KMS-11 (cell line): Measurements from ENCODE around the gene VSTM4.

Source experiments
- H2AFZ ChIP-seq: fragments of 200-600 bp; sonication (generic); 2 replicates; pipeline ENCODE4 v1.6.1; 2016; ENCODE audit warnings: antibody characterized with exemption, mixed run types, low read depth
- H3K27ac ChIP-seq: fragments of 200-600 bp; sonication (generic); 2 replicates; pipeline ENCODE4 v1.6.1; 2016; ENCODE audit warnings: mild to moderate bottlenecking, mixed run types
- H3K27me3 ChIP-seq: fragments of 200-600 bp; sonication (generic); 2 replicates; pipeline ENCODE4 v1.6.1; 2017; ENCODE audit warnings: mild to moderate bottlenecking, low read depth, mixed run types, moderate library complexity; ENCODE audit not compliant: insufficient read depth
- H3K36me3 ChIP-seq: fragments of 200-600 bp; sonication (generic); 2 replicates; pipeline ENCODE4 v1.6.1; 2017; ENCODE audit warnings: mild to moderate bottlenecking, mixed run types; ENCODE audit not compliant: insufficient read depth
- H3K4me1 ChIP-seq: fragments of 200-600 bp; sonication (generic); 2 replicates; pipeline ENCODE4 v1.6.1; 2016; ENCODE audit warnings: mild to moderate bottlenecking, low read depth, mixed run types; ENCODE audit not compliant: poor library complexity, severe bottlenecking
- H3K4me2 ChIP-seq: fragments of 200-600 bp; sonication (generic); 2 replicates; pipeline ENCODE4 v1.7.0; 2016; ENCODE audit warnings: mild to moderate bottlenecking, mixed run types
- H3K4me3 ChIP-seq: fragments of 200-600 bp; sonication (generic); IDR thresholded peaks from 2 replicates; pipeline ENCODE4 v1.6.1; 2017; ENCODE audit warnings: low read depth, low read length, mixed read lengths; ENCODE audit not compliant: insufficient read depth
- H3K79me2 ChIP-seq: fragments of 200-600 bp; sonication (generic); 2 replicates; pipeline ENCODE4 v1.6.1; 2016; ENCODE audit warnings: low read depth, mixed run types; ENCODE audit not compliant: insufficient read depth
- H3K9ac ChIP-seq: fragments of 200-600 bp; sonication (generic); 2 replicates; pipeline ENCODE4 v1.6.1; 2016; ENCODE audit warnings: mild to moderate bottlenecking, mixed run types
- H4K20me1 ChIP-seq: fragments of 200-600 bp; sonication (generic); 2 replicates; pipeline ENCODE4 v1.6.1; 2016; ENCODE audit warnings: mild to moderate bottlenecking, mixed run types; ENCODE audit not compliant: insufficient read depth
- TF ChIP-seq, protein P1 (sequence below): fragments of 200-600 bp; sonication (generic); conservative IDR thresholded peaks from 2 replicates; pipeline ENCODE4 v1.6.1; 2017; ENCODE audit warnings: low read depth, mild to moderate bottlenecking, antibody characterized with exemption, low read length, moderate library complexity, mixed read lengths

Gene VSTM4

DNA sequence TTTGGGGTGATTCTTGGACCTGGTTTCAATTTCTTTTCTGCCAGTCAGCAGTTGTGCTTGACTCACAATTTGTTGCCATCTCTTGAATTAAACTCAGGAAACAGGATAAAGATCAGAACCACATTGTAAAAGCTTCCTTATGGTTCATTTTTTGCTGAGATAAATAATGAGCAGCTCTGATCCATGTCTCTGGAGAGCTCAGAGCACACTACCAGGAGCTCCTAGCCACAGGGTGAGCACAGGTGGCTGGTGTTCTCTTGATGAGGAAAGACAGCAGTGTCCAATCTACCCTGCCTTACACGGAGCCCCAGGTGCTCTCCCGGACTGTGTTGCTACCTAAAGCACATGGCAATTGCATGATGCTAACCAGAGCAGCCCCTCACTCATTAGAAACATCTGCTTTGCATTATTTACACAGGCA is 35.7 kb upstream of the VSTM4 start:
- Histone ChIP-seq H3K4me3 (no peak overlapping the region), H3K27me3 (no peaks in the 10 kb centered on the region), H3K9ac (no peak overlapping the region), H4K20me1 (no peaks in the 10 kb centered on the region), H3K27ac (no peak overlapping the region), H3K4me1 (no peaks in the 10 kb centered on the region), H2AFZ (no peak overlapping the region), H3K36me3 (no peaks in the 10 kb centered on the region), H3K4me2 (no peak overlapping the region), H3K79me2 (no peaks in the 10 kb centered on the region)
- TF ChIP-seq, protein P1, sequence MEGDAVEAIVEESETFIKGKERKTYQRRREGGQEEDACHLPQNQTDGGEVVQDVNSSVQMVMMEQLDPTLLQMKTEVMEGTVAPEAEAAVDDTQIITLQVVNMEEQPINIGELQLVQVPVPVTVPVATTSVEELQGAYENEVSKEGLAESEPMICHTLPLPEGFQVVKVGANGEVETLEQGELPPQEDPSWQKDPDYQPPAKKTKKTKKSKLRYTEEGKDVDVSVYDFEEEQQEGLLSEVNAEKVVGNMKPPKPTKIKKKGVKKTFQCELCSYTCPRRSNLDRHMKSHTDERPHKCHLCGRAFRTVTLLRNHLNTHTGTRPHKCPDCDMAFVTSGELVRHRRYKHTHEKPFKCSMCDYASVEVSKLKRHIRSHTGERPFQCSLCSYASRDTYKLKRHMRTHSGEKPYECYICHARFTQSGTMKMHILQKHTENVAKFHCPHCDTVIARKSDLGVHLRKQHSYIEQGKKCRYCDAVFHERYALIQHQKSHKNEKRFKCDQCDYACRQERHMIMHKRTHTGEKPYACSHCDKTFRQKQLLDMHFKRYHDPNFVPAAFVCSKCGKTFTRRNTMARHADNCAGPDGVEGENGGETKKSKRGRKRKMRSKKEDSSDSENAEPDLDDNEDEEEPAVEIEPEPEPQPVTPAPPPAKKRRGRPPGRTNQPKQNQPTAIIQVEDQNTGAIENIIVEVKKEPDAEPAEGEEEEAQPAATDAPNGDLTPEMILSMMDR, result no peak

DNA sequence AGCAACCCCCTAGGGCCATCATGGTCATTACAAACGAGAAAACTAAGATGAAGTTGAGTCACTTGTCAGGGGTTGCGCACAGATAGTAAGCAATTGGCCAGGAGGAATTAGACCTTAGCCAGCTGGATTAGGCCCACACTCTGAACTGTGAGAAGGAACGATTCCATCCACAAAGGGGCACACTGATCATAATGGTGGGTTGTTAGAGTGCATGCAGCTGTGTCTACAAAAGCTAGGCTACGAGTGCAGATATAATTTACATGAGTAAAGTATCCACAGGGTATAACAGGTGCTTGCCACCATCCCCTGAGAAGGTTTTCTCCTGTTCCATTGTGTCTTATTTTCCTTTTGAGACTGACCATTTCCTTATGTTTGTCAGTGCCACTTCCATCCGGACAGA is 35.1 kb upstream of the VSTM4 start:
- H3K9ac ChIP-seq, result no peak overlapping the region
- H3K27ac ChIP-seq, result no peak overlapping the region
- no peaks in the 10 kb centered on the region for H3K4me1 ChIP-seq
- H4K20me1 ChIP-seq, result no peaks in the 10 kb centered on the region
- H3K4me2 ChIP-seq, result no peak overlapping the region
- no peaks in the 10 kb centered on the region for H3K36me3 ChIP-seq
- H3K79me2 ChIP-seq, result no peaks in the 10 kb centered on the region
- TF ChIP-seq, protein P1, result no peak
- no peaks in the 10 kb centered on the region for H3K27me3 ChIP-seq
- no peak overlapping the region for H3K4me3 ChIP-seq
- no peak overlapping the region for H2AFZ ChIP-seq

DNA sequence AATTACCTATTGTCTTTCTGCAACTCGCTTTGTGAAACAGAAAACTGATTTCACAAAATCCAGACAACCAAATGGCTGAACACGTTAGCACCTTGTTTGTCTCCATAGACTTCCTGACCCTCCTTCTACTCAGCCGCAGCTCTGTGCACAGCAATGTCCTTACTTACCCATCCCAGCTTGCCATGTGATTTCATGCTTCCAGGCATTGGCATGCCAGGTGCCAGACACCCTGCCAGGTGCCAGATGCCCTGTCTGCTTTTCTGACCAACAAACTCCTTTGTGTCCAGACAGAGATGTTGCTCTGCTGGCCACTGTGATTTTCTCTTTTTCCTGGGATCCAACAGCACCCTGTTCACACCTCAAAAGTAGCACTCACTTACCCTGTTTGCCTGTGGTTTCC is 34.6 kb upstream of the VSTM4 start:
- Histone ChIP-seq H3K4me1 (no peaks in the 10 kb centered on the region), H3K79me2 (no peaks in the 10 kb centered on the region), H2AFZ (no peak overlapping the region), H3K4me2 (no peak overlapping the region), H3K36me3 (no peaks in the 10 kb centered on the region), H3K27ac (no peak overlapping the region), H3K9ac (no peak overlapping the region), H3K27me3 (no peaks in the 10 kb centered on the region), H4K20me1 (no peaks in the 10 kb centered on the region), H3K4me3 (no peak overlapping the region)
- TF ChIP-seq, protein P1, result no peak

DNA sequence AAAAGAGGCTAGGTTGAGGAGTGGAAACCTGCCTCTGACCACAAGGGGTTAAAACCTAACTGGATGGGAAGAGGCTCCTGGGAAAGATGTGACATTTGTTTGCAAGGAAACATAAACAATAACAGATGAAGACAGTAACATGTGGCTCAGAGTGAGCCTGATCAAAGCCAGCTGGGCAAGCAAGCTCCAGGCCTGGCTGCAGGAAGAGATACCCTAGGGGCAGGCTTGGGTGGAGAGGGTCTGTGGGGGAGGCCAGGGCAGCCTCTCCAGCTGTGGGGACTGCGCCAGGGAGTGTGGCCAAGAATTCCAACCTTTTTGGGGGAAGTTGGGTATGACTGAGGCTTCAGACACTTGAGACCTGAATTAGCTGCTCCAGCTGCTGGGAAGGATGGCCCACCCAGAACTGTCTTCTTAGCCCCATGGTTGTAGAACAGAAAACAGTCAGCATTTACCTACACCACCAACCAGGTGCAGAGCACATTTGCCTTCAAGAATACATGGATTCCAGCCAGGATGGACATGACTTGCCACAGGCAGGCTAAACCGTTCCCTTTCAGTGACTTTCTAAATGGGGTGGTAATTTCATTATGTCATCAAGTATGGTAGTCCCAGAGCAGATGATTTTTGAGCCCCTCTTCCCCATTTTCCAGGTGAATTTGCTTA is 28.9 kb upstream of the VSTM4 start:
- Histone ChIP-seq H3K27ac (no peak overlapping the region), H2AFZ (no peak overlapping the region), H3K36me3 (no peaks in the 10 kb centered on the region), H3K4me2 (no peak overlapping the region), H3K79me2 (no peaks in the 10 kb centered on the region), H3K4me3 (no peak overlapping the region), H3K4me1 (no peaks in the 10 kb centered on the region), H3K9ac (no peak overlapping the region), H3K27me3 (no peaks in the 10 kb centered on the region), H4K20me1 (no peaks in the 10 kb centered on the region)
- TF ChIP-seq, protein P1, result no peak
